Ammon's horn (tissue), 1 donor: ENCODE data around the gene ALG14.

Source experiments
- DNase-seq: peaks from one replicate; pipeline ENCODE4 v3.0.0-alpha.2; 2016; ENCODE audit warnings: low spot score

The ALG14 gene

GRCh38 chr1:94927405-94928175 is 145.2 kb downstream of the ALG14 start:
- peak; percentile 56 for DNase-seq

- peak; percentile 95 for DNase-seq
Measured at GRCh38 chr1:94926915-94927404, 145.8 kb downstream of the ALG14 start, which contains the start of gene CNN3. Gene CNN3 (minus strand): TSS chr1:94927110. CDS start chr1:94926894, 216 bp downstream.

GRCh38 chr1:94926126-94926914 is 146.4 kb downstream of the ALG14 start:
- DNase-seq, result peak; percentile 57

GRCh38 chr1:94925561-94926125 is 147.1 kb downstream of the ALG14 start:
- DNase-seq, result peak; percentile 91

GRCh38 chr1:94925004-94925403 is 147.7 kb downstream of the ALG14 start:
- DNase-seq, result no peak
